T-cell (primary cell): ENCODE results near the gene BRD3OS. TPM values are rescaled to one million over a fixed set of nuclear protein-coding genes. Genes with fewer than 3 reads are reported as not detected.

ENCODE experiments used
- ATAC-seq, 4 experiments: fragments of 200-7000 bp in 3 of 4; fragments of 150-1000 bp in 1 of 4; cut with Tn5 transposase; replicated peaks in 1 of 4; 1 replicate in 3 of 4; 2 replicates in 1 of 4; pipeline ENCODE4 v1.10.0; 2021; ENCODE audit warnings: moderate library complexity in 3 of 4, mild to moderate bottlenecking in 2 of 4, moderate number of reproducible peaks in 1 of 4
- CTCF ChIA-PET, 2 donors: fragments of 300-600 bp; sonication (Branson Sonifier 250); formaldehyde crosslinking; loops; one replicate each; lab custom pipeline; 2022; ENCODE audit warnings: antibody characterized with exemption in 2 of 2; lab: Charles Lee
- POLR2A ChIA-PET, 2 donors: fragments of 300-600 bp; sonication (Branson Sonifier 250); formaldehyde crosslinking; loops; one replicate each; lab custom pipeline; 2022; ENCODE audit warnings: antibody characterized with exemption in 2 of 2; lab: Charles Lee
- DNase-seq, 35 experiments: peaks; one replicate each; pipeline versions ENCODE4 v3.0.0 to v3.0.0-alpha.2; 2013 to 2023
- H3K27ac ChIP-seq: one replicate; pipeline ENCODE4 v1.5.1; 2013; ENCODE audit warnings: low read length
- H3K27me3 ChIP-seq, 2 experiments: replicated peaks in 1 of 2; 1 replicate in 1 of 2; 2 replicates in 1 of 2; pipeline versions ENCODE4 v1.6.1 to v1.7.0; 2013; ENCODE audit warnings: low read length in 1 of 2, mixed read lengths in 1 of 2; ENCODE audit not compliant: control insufficient read depth in 2 of 2, insufficient read depth in 2 of 2; ENCODE audit errors: extremely low read depth in 1 of 2
- H3K36me3 ChIP-seq, 2 donors: 1 replicate in 1 of 2; 2 replicates in 1 of 2; pipeline versions ENCODE4 v1.6.1 to v1.7.0; 2013; ENCODE audit warnings: low read length in 1 of 2; ENCODE audit not compliant: control insufficient read depth in 2 of 2, insufficient read depth in 1 of 2; ENCODE audit errors: extremely low read depth in 1 of 2
- H3K4me1 ChIP-seq, 2 experiments: 1 replicate in 1 of 2; 2 replicates in 1 of 2; pipeline versions ENCODE4 v1.6.1 to v1.7.0; 2013; ENCODE audit warnings: low read length in 2 of 2, mixed read lengths in 1 of 2; ENCODE audit not compliant: insufficient read depth in 2 of 2, control insufficient read depth in 1 of 2; ENCODE audit errors: extremely low read depth in 1 of 2
- H3K4me3 ChIP-seq, 2 donors: 1 replicate in 1 of 2; 2 replicates in 1 of 2; pipeline versions ENCODE4 v1.5.1 to v1.7.0; 2013; ENCODE audit warnings: mild to moderate bottlenecking in 2 of 2, low read length in 1 of 2, moderate library complexity in 1 of 2; ENCODE audit not compliant: control insufficient read depth in 1 of 2; ENCODE audit errors: extremely low read depth in 1 of 2
- H3K9me3 ChIP-seq: 2 replicates; pipeline ENCODE4 v1.7.0; 2013
- H3K27ac Mint-ChIP-seq, 2 donors: one replicate each; pipeline ENCODE4 v1.8.0; 2020 to 2021; ENCODE audit warnings: mild to moderate bottlenecking in 2 of 2, mixed read lengths in 2 of 2
- H3K27me3 Mint-ChIP-seq, 2 donors: one replicate each; pipeline ENCODE4 v1.8.0; 2021 to 2022; ENCODE audit warnings: mixed read lengths in 2 of 2
- H3K36me3 Mint-ChIP-seq: one replicate; pipeline ENCODE4 v1.8.0; 2021; ENCODE audit warnings: mixed read lengths
- H3K4me1 Mint-ChIP-seq, 3 donors: one replicate each; pipeline ENCODE4 v1.8.0; 2020 to 2022; ENCODE audit warnings: mixed read lengths in 3 of 3, mild to moderate bottlenecking in 1 of 3
- H3K4me3 Mint-ChIP-seq, 3 donors: one replicate each; pipeline ENCODE4 v1.8.0; 2020 to 2022; ENCODE audit warnings: mild to moderate bottlenecking in 3 of 3, mixed read lengths in 3 of 3, moderate library complexity in 3 of 3
- H3K9me3 Mint-ChIP-seq, 3 donors: one replicate each; pipeline ENCODE4 v1.8.0; 2020 to 2022; ENCODE audit warnings: mixed read lengths in 3 of 3
- WGBS: methylation state at CpG from one replicate; pipeline ENCODE4 v1.1.5; 2013; ENCODE audit warnings: missing lambda C conversion rate; ENCODE audit not compliant: insufficient coverage; 5-methylcytosine and 5-hydroxymethylcytosine counted together
- total RNA-seq, 35 experiments: library from RNA in 6 of 35; stranded (reverse) in 6 of 35; fragments of 120-200 nt in 1 of 35; gene quantifications; one replicate each; pipeline versions ENCODE4 v1.2.1 to v1.2.4 and lab custom pipeline; 2013 to 2026

BRD3OS gene
- total RNA-seq, 5 donors from 2014 or later (not counting 1 experiment from before 2014, with no cell fraction given) = 8.4 to 18.0 (median 16.5) TPM

GRCh38 chr9:133978226-133978898 lies 46.9 kb upstream of the BRD3OS start:
- ATAC-seq = no peak
- Mint-ChIP-seq H3K27me3 (no peaks in the 10 kb centered on the region), H3K4me3 (no peak overlapping the region), H3K9me3 (no peaks in the 10 kb centered on the region), H3K27ac (no peak overlapping the region), H3K4me1 (peaks cover 0 to 3% (median 0%) of the 10 kb centered on the region in 3 donors), H3K36me3 (no peaks in the 10 kb centered on the region)
- H3K27ac ChIP-seq = no peak overlapping the region
- peaks cover 0 to 4% of the 10 kb centered on the region in 2 experiments for H3K27me3 ChIP-seq
- no peaks in the 10 kb centered on the region for H3K9me3 ChIP-seq
- H3K4me1 ChIP-seq = no peaks in the 10 kb centered on the region
- 85% methylated on average over 6 of the region's 13 CpGs for WGBS
- CTCF ChIA-PET = interaction anchor here in 1 of 2 donors (0.6 kb wide), 1 partner anchor 741 kb away, joined by 3 read pairs; no protein-coding TSS in a partner anchor
- no peak for DNase-seq
- POLR2A ChIA-PET = no interaction called here
- H3K36me3 ChIP-seq = no peaks in the 10 kb centered on the region
- H3K4me3 ChIP-seq = no peak overlapping the region

DNA sequence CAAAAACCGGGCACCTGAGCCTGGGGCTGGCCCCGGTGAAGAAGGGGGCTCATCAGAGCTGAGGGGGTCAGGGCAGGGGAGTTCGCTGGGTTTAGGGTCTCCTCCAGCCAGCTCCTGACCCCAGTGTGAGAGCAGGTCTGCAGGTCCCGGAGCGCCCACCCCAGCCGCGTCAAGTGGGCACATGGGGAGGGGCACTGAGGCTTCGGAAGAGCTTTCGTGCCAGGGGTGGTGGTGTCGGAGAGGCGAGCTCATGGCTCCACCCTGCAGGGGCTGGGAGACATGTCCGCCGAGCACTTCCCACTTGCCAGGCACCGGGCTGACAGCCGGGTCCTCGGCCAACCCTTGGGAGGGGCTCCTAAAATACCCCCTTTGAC lies 46.4 kb upstream of the BRD3OS start:
- Mint-ChIP-seq H3K4me1 (no peaks in the 10 kb centered on the region), H3K4me3 (no peak overlapping the region), H3K27ac (no peak overlapping the region), H3K36me3 (no peaks in the 10 kb centered on the region), H3K9me3 (no peaks in the 10 kb centered on the region), H3K27me3 (no peaks in the 10 kb centered on the region)
- DNase-seq (no peak), ATAC-seq (no peak)
- ChIA-PET POLR2A (no interaction called here), CTCF (interaction anchor here in 1 of 2 donors (0.6 kb wide), 1 partner anchor 742 kb away, joined by 3 read pairs; no protein-coding TSS in a partner anchor)
- no peak overlapping the region for H3K4me3 ChIP-seq
- WGBS = 82% methylated on average over 13 of the region's 16 CpGs
- no peak overlapping the region for H3K27ac ChIP-seq
- peaks cover 0 to 4% of the 10 kb centered on the region in 2 experiments for H3K27me3 ChIP-seq
- no peaks in the 10 kb centered on the region for H3K9me3 ChIP-seq
- H3K36me3 ChIP-seq = no peaks in the 10 kb centered on the region
- H3K4me1 ChIP-seq = no peaks in the 10 kb centered on the region

GRCh38 chr9:133979273-133979920 lies 45.9 kb upstream of the BRD3OS start:
- DNase-seq = no peak
- 73% methylated on average over 32 of the region's 37 CpGs for WGBS
- Histone ChIP-seq H3K27ac (no peak overlapping the region), H3K9me3 (no peaks in the 10 kb centered on the region), H3K36me3 (no peaks in the 10 kb centered on the region), H3K27me3 (peaks cover 0 to 4% of the 10 kb centered on the region in 2 experiments), H3K4me1 (no peaks in the 10 kb centered on the region), H3K4me3 (no peak overlapping the region)
- Mint-ChIP-seq H3K4me1 (no peaks in the 10 kb centered on the region), H3K36me3 (no peaks in the 10 kb centered on the region), H3K27me3 (no peaks in the 10 kb centered on the region), H3K4me3 (no peak overlapping the region), H3K9me3 (no peaks in the 10 kb centered on the region), H3K27ac (no peak overlapping the region)
- ChIA-PET POLR2A (no interaction called here), CTCF (no interaction called here)
- ATAC-seq = no peak

DNA sequence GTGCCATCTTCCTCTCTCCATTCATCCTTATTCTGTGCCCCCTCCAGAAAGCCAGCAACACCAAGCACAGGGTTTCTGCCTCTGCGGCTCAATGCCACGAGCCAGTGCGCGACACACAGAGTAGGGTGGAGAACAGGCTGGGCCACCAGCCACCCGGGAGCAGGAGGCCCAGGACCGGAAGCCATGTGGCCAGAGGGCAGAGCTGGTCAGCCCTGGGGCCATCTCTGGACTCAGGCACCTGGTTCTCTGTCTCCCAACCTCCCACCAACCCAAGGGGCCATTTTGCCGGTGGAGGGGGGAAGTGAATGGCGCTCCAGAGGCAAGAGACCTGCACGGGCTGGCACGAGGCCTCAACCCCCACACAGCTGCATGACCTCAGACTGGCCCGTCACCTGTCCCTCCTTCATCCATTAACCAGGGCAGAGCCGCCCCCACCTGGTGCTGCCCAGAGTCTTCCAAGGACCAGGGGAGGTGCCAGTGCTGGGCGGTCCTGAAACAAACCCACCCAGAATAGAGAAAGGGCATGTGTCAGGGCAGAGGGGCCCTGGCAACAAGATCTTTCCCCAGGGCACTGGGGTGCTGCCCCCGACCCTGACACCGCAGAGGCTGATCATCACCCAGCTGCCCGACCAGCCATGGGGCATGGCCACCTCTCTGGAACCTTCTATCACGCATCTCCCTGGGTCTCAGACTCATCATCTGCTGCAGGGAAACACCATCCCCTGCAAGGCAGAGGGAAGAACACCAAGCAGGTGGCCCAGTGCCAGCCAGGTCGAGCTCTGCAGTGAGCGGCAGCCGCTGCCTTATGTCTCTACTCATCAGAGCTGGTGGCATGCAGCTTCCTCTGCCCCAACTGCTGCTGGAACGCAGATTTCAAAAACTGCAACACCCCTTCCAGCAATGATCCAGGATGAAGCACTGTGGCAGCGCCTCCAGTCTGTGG lies 45.1 kb upstream of the BRD3OS start:
- H3K4me1 Mint-ChIP-seq = no peaks in the 10 kb centered on the region
- POLR2A ChIA-PET = no interaction called here
- CTCF ChIA-PET = no interaction called here

GRCh38 chr9:133980864-133981588 lies 44.3 kb upstream of the BRD3OS start:
- Histone ChIP-seq H3K4me1 (no peaks in the 10 kb centered on the region), H3K36me3 (no peaks in the 10 kb centered on the region), H3K9me3 (no peaks in the 10 kb centered on the region), H3K27me3 (peaks cover 0 to 4% of the 10 kb centered on the region in 2 experiments), H3K4me3 (no peak overlapping the region), H3K27ac (no peak overlapping the region)
- Mint-ChIP-seq H3K4me1 (no peaks in the 10 kb centered on the region), H3K9me3 (no peaks in the 10 kb centered on the region), H3K4me3 (no peak overlapping the region), H3K27ac (no peak overlapping the region), H3K27me3 (no peaks in the 10 kb centered on the region), H3K36me3 (no peaks in the 10 kb centered on the region)
- POLR2A ChIA-PET = no interaction called here
- CTCF ChIA-PET = no interaction called here
- WGBS = 88% methylated on average over 17 of the region's 25 CpGs
- DNase-seq (no peak), ATAC-seq (no peak)

More for the DNA sequence above, 45.1 kb upstream of the BRD3OS start:
- no peak overlapping the region for H3K4me3 Mint-ChIP-seq
- DNase-seq (no peak), ATAC-seq (no peak)
- Histone ChIP-seq H3K4me3 (no peak overlapping the region), H3K9me3 (no peaks in the 10 kb centered on the region), H3K36me3 (no peaks in the 10 kb centered on the region), H3K27ac (no peak overlapping the region), H3K27me3 (peaks cover 0 to 4% of the 10 kb centered on the region in 2 experiments), H3K4me1 (no peaks in the 10 kb centered on the region)
- WGBS = 82% methylated on average over 17 of the region's 22 CpGs
- no peaks in the 10 kb centered on the region for H3K36me3 Mint-ChIP-seq
- H3K27me3 Mint-ChIP-seq = no peaks in the 10 kb centered on the region
- H3K9me3 Mint-ChIP-seq = no peaks in the 10 kb centered on the region
- H3K27ac Mint-ChIP-seq = no peak overlapping the region

GRCh38 chr9:133981589-133981957 lies 43.7 kb upstream of the BRD3OS start:
- no peak for DNase-seq
- Mint-ChIP-seq H3K4me3 (no peak overlapping the region), H3K4me1 (no peaks in the 10 kb centered on the region), H3K36me3 (no peaks in the 10 kb centered on the region), H3K27ac (no peak overlapping the region), H3K27me3 (no peaks in the 10 kb centered on the region), H3K9me3 (no peaks in the 10 kb centered on the region)
- WGBS = 90% methylated on average over 14 of the region's 14 CpGs
- no peak overlapping the region for H3K27ac ChIP-seq
- H3K4me1 ChIP-seq = no peaks in the 10 kb centered on the region
- H3K9me3 ChIP-seq = no peaks in the 10 kb centered on the region
- no peaks in the 10 kb centered on the region for H3K36me3 ChIP-seq
- peaks cover 0 to 4% of the 10 kb centered on the region in 2 experiments for H3K27me3 ChIP-seq
- ATAC-seq = no peak
- POLR2A ChIA-PET = no interaction called here
- H3K4me3 ChIP-seq = no peak overlapping the region
- CTCF ChIA-PET = no interaction called here
